ENCODE results near the gene NDUFA5. TPM values are rescaled to one million over a fixed set of nuclear protein-coding genes. Genes with fewer than 3 reads are reported as not detected.

NDUFA5 gene
- total RNA-seq, 1 experiment from 2014 or later: 68.7 TPM

DNA sequence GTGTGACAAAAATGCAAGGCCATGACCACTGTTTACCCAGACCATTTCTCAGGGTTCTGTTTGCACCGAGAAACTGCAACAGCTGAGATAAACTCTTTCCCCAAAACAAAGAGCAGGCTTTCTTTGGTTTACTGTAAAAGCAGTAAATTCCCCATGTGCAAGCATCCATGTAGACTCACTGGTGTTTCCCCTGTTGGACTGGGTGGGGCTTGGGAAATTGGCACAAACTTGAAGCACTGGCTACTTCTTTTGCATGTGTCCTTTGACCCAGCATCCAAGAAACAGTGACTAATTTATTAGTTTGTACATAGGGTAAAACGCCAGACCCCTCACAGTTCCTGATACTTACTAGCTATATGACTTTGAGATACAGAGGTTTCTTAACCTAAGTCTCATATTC lies 35.6 kb downstream of the NDUFA5 start:
- no peak for DNase-seq (ENCODE audit: low read depth)

DNA sequence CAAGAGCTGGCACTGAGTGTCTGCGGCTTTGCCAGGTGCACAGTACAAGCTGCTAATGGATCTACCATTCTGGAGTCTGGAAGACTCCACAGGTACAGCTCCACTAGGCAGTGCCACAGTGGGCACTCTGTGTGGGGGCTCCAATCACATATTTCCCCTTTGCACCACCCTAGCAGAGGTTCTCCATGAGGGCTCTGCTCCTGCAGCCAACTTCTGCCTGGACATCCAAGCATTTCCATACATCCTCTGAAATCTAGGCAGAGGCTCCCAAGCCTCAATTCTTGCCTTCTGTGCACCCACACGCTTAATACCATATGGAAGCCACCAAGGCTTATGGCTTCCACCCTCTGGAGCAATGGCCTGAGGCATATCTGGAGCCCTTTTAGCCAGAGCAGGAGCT lies 52.4 kb downstream of the NDUFA5 start:
- no peak for DNase-seq (ENCODE audit: low read depth)

GRCh38 chr7:123502201-123502600 lies 55.4 kb downstream of the NDUFA5 start:
- DNase-seq (ENCODE audit: low read depth): no peak

GRCh38 chr7:123500878-123501489 lies 56.6 kb downstream of the NDUFA5 start:
- no peak for DNase-seq (ENCODE audit: low read depth)

GRCh38 chr7:123499211-123499970 lies 58.2 kb downstream of the NDUFA5 start:
- DNase-seq (ENCODE audit: low read depth): no peak

GRCh38 chr7:123498601-123499000 lies 59.0 kb downstream of the NDUFA5 start:
- no peak for DNase-seq (ENCODE audit: low read depth)

- DNase-seq (ENCODE audit: low read depth): no peak
Measured at GRCh38 chr7:123498031-123498430, 59.6 kb downstream of the NDUFA5 start.

DNA sequence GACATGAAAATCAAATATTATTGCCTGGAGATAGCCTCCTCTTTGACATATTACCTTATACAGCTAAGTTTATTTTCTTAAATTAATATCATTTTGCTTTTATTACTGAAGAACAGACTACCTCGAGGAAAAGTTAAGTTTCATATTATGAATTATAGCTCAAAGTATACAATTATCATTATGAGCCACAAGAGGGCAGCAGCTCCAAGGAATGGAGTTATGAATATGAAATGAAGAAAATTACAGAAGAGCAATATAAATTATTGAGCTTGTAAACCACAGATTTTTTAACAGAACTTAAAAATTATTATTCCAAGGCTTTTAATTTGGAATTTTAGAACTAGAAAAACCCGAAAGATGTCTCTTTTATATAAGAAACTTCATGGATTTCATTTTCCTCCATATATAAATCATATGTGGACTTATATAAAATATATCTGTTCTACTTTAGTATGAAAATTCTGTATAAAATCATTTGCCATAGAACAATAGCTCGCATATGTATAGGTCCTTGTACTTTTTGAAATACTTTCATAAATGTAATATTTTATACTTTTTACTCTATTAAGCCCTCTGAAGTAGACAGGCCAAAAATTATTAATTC lies 63.3 kb downstream of the NDUFA5 start:
- peak; percentile 5 for DNase-seq (ENCODE audit: low read depth)

DNA sequence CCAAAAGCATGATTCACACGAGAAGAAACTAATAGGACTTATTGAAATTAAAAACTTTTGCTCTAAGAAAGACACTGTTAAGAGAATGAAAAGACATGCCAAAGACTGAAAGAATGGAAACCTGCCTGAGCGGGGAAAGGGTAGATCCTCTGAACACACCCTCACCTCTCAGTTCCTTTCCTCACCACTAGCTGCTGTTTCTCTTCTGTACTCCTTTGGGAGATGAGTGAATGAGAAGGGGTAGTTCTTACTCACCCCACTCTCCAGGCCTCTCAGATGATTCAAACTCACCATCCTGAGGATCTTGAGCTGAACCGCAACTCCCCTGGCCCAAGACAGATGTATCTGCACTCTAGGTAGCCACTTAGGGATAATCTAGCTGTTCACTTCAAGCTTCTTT lies 65.1 kb downstream of the NDUFA5 start:
- peak; percentile 34 for DNase-seq (ENCODE audit: low read depth)

Other genes starting within 250 kb of the NDUFA5 start
- gene IQUB, start 23.2 kb downstream of the NDUFA5 start, total RNA-seq (2014; rRNA removed; shearing (Covaris generic)): not detected in 2 replicates
- not detected in 2 replicates for gene ASB15, start 44.0 kb upstream of the NDUFA5 start, total RNA-seq (2014; rRNA removed; shearing (Covaris generic))
- not detected in 2 replicates for gene LMOD2, start 98.0 kb upstream of the NDUFA5 start, total RNA-seq (2014; rRNA removed; shearing (Covaris generic))
- gene WASL, start 191.2 kb upstream of the NDUFA5 start, total RNA-seq (2014; rRNA removed; shearing (Covaris generic)): 5.8 and 7.5 TPM in 2 replicates